Tibial nerve (tissue), 4 donors: ENCODE measurements around the gene TOM1L2.

Source experiments
- CTCF ChIP-seq, 5 experiments: fragments of 200-600 bp in 3 of 5; fragments of 450-650 bp in 2 of 5; sonication (generic) in 3 of 5; IDR thresholded peaks; one replicate each; pipeline ENCODE4 v1.5.1; 2016 to 2019; ENCODE audit warnings: antibody characterized with exemption in 5 of 5, mild to moderate bottlenecking in 3 of 5, moderate library complexity in 2 of 5
- EP300 ChIP-seq, 2 donors: sonication (generic); formaldehyde crosslinking; IDR thresholded peaks; one replicate each; pipeline ENCODE4 v1.6.1; 2017; ENCODE audit warnings: antibody characterized with exemption in 2 of 2, mild to moderate bottlenecking in 1 of 2
- POLR2A ChIP-seq, 2 donors: fragments of 450-650 bp; IDR thresholded peaks; one replicate each; pipeline ENCODE4 v1.6.1; 2017; ENCODE audit warnings: antibody characterized with exemption in 2 of 2, mild to moderate bottlenecking in 2 of 2, moderate library complexity in 2 of 2

- TF ChIP-seq CTCF (IDR thresholded peaks at IDR 0.05) = no peak
- TF ChIP-seq POLR2A (IDR thresholded peaks at IDR 0.05) = no peak
- no peak for TF ChIP-seq EP300 (IDR thresholded peaks at IDR 0.05)
Measured at GRCh38 chr17:17981330-17981729, 9.1 kb upstream of the TOM1L2 start.
